PC-3 (cell line): Measurements from ENCODE around the gene TMED1.

Experiments used
- CTCF ChIP-seq: fragments of 300-600 bp; sonication (generic); conservative IDR thresholded peaks from 2 replicates; pipeline ENCODE4 v1.5.1; 2017; ENCODE audit warnings: antibody characterized with exemption, low read depth, mild to moderate bottlenecking, low read length
- EZH2 ChIP-seq: fragments of 300-600 bp; sonication (generic); IDR thresholded peaks from one replicate; pipeline ENCODE4 v1.6.1; 2017; ENCODE audit warnings: antibody characterized with exemption, mild to moderate bottlenecking, low read length; ENCODE audit not compliant: unreplicated experiment
- EZH2phosphoT487 ChIP-seq: fragments of 300-600 bp; sonication (generic); IDR thresholded peaks from 2 replicates; pipeline ENCODE4 v1.6.1; 2018; ENCODE audit warnings: mild to moderate bottlenecking, antibody characterized with exemption, low read length, borderline replicate concordance

- TF ChIP-seq EZH2 (no peak), CTCF (no peak), EZH2phosphoT487 (no peak)
Measured at GRCh38 chr19:10878253-10878652, 42.2 kb upstream of the TMED1 start.
